Heart left ventricle (tissue), 16 donors: ENCODE measurements around the gene RRP1. TPM values are rescaled to one million over a fixed set of nuclear protein-coding genes. Genes with fewer than 3 reads are reported as not detected.

ENCODE experiments used
- ATAC-seq, 4 donors: fragments of 200-7000 bp; cut with Tn5 transposase; one replicate each; pipeline ENCODE4 v1.9.1; 2020 to 2022; ENCODE audit warnings: moderate library complexity in 4 of 4, mild to moderate bottlenecking in 3 of 4, moderate number of reproducible peaks in 1 of 4
- DNase-seq, 5 donors: peaks; one replicate each; pipeline ENCODE4 v3.0.0-alpha.2; 2020
- H3K27ac ChIP-seq, 12 donors: fragments of 200-600 bp; sonication (generic) in 4 of 12; one replicate each; pipeline versions ENCODE4 v1.5.0 to v1.8.0; 2016 to 2022; ENCODE audit warnings: mild to moderate bottlenecking in 2 of 12
- H3K27me3 ChIP-seq, 9 donors: fragments of 200-600 bp; sonication (generic) in 2 of 9; one replicate each; pipeline versions ENCODE4 v1.5.1 to v1.8.0; 2016 to 2022; ENCODE audit warnings: mild to moderate bottlenecking in 3 of 9
- H3K36me3 ChIP-seq, 9 donors: fragments of 200-600 bp; sonication (generic) in 2 of 9; one replicate each; pipeline versions ENCODE4 v1.5.0 to v1.8.0; 2018 to 2022; ENCODE audit warnings: mild to moderate bottlenecking in 2 of 9
- H3K4me1 ChIP-seq, 12 donors: fragments of 200-600 bp; sonication (generic) in 4 of 12; one replicate each; pipeline versions ENCODE4 v1.5.0 to v1.8.0; 2016 to 2022; ENCODE audit warnings: mild to moderate bottlenecking in 3 of 12
- H3K4me3 ChIP-seq, 12 donors: fragments of 200-600 bp; sonication (generic) in 4 of 12; one replicate each; pipeline versions ENCODE4 v1.5.0 to v1.8.0; 2017 to 2022; ENCODE audit warnings: mild to moderate bottlenecking in 9 of 12, moderate library complexity in 4 of 12
- H3K9me3 ChIP-seq, 12 donors: fragments of 200-600 bp; sonication (generic) in 4 of 12; one replicate each; pipeline versions ENCODE4 v1.5.0 to v1.8.0; 2016 to 2022; ENCODE audit warnings: mild to moderate bottlenecking in 1 of 12
- POLR2A ChIP-seq, 2 donors: fragments of 450-650 bp; IDR thresholded peaks; one replicate each; pipeline ENCODE4 v1.6.1; 2017; ENCODE audit warnings: antibody characterized with exemption in 2 of 2, mild to moderate bottlenecking in 2 of 2, moderate library complexity in 2 of 2
- WGBS, 4 donors: extraction: QIAGEN DNeasy Blood & Tissue Kit in 2 of 4; methylation state at CpG; one replicate each; pipeline versions ENCODE4 v1.1.5 to v1.1.7; 2013 to 2018; 5-methylcytosine and 5-hydroxymethylcytosine counted together
- intact Hi-C, 10 donors: fragments of 100-400 bp; cut with DNase I; formaldehyde crosslinking; loops; one replicate each; pipeline versions ENCODE4 v1.11.1 to v1.14.2; 2022
- polyA plus RNA-seq, 2 donors: library from polyadenylated mRNA; stranded (reverse); fragments of 200-250 nt; gene quantifications; one replicate each; pipeline ENCODE4 v1.2.3, GENCODE V29; 2013
- total RNA-seq, 9 donors: library from RNA; depleted of rRNA in 2 of 9; stranded (reverse); fragments of >200 nt in 2 of 9; fragmentation: NEBNext Ultra II Directional in 3 of 9; extraction: Animal tissue kit (Norgen Biotek cat#: 25700) in 3 of 9; gene quantifications; one replicate each; pipeline versions ENCODE4 v1.1.0 to v1.2.4, GENCODE V29; 2016 to 2023
- TF ChIP-seq, protein P1 (sequence below), 12 donors: fragments of 200-600 bp; sonication (generic) in 4 of 12; IDR thresholded peaks; one replicate each; pipeline versions ENCODE4 v1.5.0 to v1.8.0; 2018 to 2022; ENCODE audit warnings: antibody characterized with exemption in 12 of 12, mild to moderate bottlenecking in 5 of 12
- donor health status: ischemic (EF 13 %, LVEDD 7.1; RV severe dilation, severe dysfunction).
- donor health status: healthy with polysubstance abuse.
- donor health status: DM: no; HTN: yes; CAD: no.
- donor health status: DM: no; HTN: no; CAD: no.
- donor health status: ischemic (EF 25% LVEDD 6.9; RV normal size, moderate dysfunction).
- donor health status: ischemic (EF 25% LVEDD 5.7; RV mildly dilated, moderate dysfunction).
- donor health status: healthy.
- donor health status: DM: yes; HTN: yes; CAD: no.
- donor health status: ischemic (EF 35%, LVEDD 5.7; RV mildly dilated, moderate dysfunction).
- donor health status: nonischemic (EF 11% LVEDD 7.7; RV severe dilation, severe dysfunction).
- donor health status: DM: yes; HTN: yes; CAD: no.
- donor health status: PGD.
- donor health status: ischemic (EF 29% LVEDD 5.4; RV normal size, mild dysfunction).
- donor health status: nonischemic (EF 23%, LVEDD 6.1; RV moderate dilation, normal function).

RRP1 gene
- total and polyA plus RNA-seq, 11 donors, result 6.0 to 15.6 (median 9.8) TPM

DNA sequence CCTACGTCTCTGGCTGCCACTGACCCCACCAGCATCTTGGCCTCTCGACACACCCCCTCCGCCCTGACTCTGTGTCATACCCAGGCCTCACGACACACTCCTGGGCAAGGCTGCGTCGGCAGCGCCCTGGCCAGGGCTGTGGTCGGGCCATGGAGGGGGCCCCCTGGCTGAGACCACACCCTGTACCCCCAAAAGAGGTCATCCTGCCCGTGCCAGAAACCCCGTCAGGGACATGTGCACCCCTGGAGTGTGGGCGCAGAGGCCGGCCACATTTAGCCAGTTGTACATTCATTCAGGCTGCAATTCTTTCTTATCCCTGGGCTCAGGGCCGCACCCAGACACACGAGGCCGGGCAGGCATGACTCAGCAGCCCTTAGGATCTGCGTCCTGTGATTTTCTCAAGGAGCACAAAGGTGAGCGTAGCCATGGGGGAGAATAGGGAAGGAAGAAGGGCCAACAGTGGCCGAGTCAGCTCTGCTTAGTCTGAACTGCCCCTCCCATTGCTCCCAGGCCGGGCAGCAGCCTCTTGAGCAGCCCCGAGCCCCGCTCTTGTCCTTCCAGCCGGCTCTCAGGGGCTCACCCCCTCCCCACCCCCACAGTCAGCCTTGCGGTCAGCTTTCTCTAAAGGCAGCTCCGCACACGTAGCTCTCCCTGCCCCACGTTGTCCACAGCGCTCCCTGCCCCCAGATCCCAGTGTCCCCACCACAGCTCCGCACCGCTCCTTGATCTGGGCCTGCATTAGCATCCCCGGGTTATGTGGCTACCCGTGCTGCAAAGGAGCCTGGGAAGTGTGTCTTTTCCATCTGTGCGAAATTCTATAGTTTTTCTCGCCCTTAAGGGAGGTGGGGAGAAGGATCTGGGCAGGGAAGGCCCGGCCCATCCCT, 21.2 kb upstream of the RRP1 start:
- H3K27ac ChIP-seq, result peak overlapping the region in 1 of 12 donors; percentile 40
- intact Hi-C loops, result no loop called here
- ATAC-seq, result peak in 3 of 4 donors; percentile 37 to 52 (median 41)
- 58 to 73% (median 71%) methylated on average over 26 to 34 of the region's 34 CpGs for WGBS, 4 donors
- peaks cover 0 to 12% (median 1%) of the 10 kb centered on the region in 12 donors for H3K4me1 ChIP-seq
- no peak for DNase-seq
- H3K9me3 ChIP-seq, result peaks cover 0 to under 1% (median 0%) of the 10 kb centered on the region in 12 donors
- H3K36me3 ChIP-seq, result peaks cover 0 to 12% (median 5%) of the 10 kb centered on the region in 9 donors
- H3K4me3 ChIP-seq, result no peak overlapping the region
- no peak for TF ChIP-seq POLR2A (IDR thresholded peaks at IDR 0.05)
- TF ChIP-seq, protein P1, sequence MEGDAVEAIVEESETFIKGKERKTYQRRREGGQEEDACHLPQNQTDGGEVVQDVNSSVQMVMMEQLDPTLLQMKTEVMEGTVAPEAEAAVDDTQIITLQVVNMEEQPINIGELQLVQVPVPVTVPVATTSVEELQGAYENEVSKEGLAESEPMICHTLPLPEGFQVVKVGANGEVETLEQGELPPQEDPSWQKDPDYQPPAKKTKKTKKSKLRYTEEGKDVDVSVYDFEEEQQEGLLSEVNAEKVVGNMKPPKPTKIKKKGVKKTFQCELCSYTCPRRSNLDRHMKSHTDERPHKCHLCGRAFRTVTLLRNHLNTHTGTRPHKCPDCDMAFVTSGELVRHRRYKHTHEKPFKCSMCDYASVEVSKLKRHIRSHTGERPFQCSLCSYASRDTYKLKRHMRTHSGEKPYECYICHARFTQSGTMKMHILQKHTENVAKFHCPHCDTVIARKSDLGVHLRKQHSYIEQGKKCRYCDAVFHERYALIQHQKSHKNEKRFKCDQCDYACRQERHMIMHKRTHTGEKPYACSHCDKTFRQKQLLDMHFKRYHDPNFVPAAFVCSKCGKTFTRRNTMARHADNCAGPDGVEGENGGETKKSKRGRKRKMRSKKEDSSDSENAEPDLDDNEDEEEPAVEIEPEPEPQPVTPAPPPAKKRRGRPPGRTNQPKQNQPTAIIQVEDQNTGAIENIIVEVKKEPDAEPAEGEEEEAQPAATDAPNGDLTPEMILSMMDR (IDR thresholded peaks at IDR 0.05), result no peak
- no peaks in the 10 kb centered on the region for H3K27me3 ChIP-seq

DNA sequence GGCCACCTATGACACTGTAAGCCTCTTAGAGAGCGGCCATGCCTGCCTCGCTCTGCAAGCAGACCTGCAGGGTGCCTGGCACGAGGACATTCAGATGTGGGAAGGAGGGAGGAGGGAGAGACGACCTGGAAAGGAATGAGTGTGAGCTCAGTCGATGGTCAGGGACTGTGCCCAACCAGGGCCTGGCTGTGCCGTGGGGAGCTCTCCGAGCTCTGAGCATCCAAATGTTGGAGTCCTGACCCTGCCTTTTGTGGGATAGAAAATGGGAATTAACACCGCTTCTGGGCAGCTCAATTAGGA, 20.6 kb upstream of the RRP1 start:
- intact Hi-C loops, result no loop called here
- H3K27ac ChIP-seq, result no peak overlapping the region

DNA sequence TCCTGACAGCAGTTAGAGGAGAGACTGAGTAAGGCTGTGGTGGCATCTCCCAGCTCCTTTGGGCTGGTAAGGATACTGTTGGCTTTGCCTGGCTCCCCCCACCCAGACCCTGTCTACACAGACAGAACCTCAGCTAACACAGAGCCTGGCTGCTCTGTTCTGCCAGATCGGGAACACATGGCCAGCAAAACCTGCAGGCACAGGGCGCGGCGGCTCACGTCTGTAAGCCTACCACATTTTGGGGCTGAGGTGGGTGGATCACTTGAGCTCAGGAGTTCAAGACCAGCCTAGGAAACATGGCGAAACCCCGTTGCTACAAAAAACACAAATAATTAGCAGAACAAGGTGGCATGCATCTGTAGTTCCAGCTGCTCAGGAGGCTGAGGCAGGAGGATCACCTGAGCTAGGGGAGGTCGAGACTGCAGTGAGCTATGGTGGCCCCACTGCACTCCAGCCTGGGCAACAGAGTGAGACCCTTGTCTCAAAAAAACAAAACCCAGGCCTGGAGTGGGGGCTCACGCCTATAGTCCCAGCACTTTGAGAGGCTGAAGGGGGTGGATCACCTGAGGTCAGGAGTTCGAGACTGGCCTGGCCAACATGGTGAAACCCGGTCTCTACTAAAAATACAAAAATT, 19.9 kb upstream of the RRP1 start:
- Histone ChIP-seq H3K36me3 (peaks cover 0 to 20% (median 16%) of the 10 kb centered on the region in 9 donors), H3K27ac (no peak overlapping the region), H3K9me3 (no peaks in the 10 kb centered on the region), H3K4me3 (no peak overlapping the region), H3K27me3 (no peaks in the 10 kb centered on the region), H3K4me1 (peaks cover 0 to 20% (median 8%) of the 10 kb centered on the region in 12 donors)
- intact Hi-C loops, result no loop called here
- ATAC-seq (no peak), DNase-seq (no peak)
- WGBS, 4 donors, result 90 to 96% (median 93%) methylated on average over 11 of the region's 11 CpGs
- TF ChIP-seq, protein P1 (IDR thresholded peaks at IDR 0.05), result no peak
- TF ChIP-seq POLR2A (IDR thresholded peaks at IDR 0.05), result no peak

More for the DNA sequence above, 20.6 kb upstream of the RRP1 start:
- ATAC-seq, result no peak
- Histone ChIP-seq H3K9me3 (no peaks in the 10 kb centered on the region), H3K27me3 (no peaks in the 10 kb centered on the region), H3K4me1 (peaks cover 0 to 14% (median 2%) of the 10 kb centered on the region in 12 donors), H3K4me3 (no peak overlapping the region), H3K36me3 (peaks cover 0 to 14% (median 11%) of the 10 kb centered on the region in 9 donors)
- no peak for TF ChIP-seq POLR2A (IDR thresholded peaks at IDR 0.05)
- TF ChIP-seq, protein P1 (IDR thresholded peaks at IDR 0.05), result no peak
- no peak for DNase-seq
- 53 to 77% (median 75%) methylated on average over 7 to 8 of the region's 8 CpGs for WGBS, 4 donors

DNA sequence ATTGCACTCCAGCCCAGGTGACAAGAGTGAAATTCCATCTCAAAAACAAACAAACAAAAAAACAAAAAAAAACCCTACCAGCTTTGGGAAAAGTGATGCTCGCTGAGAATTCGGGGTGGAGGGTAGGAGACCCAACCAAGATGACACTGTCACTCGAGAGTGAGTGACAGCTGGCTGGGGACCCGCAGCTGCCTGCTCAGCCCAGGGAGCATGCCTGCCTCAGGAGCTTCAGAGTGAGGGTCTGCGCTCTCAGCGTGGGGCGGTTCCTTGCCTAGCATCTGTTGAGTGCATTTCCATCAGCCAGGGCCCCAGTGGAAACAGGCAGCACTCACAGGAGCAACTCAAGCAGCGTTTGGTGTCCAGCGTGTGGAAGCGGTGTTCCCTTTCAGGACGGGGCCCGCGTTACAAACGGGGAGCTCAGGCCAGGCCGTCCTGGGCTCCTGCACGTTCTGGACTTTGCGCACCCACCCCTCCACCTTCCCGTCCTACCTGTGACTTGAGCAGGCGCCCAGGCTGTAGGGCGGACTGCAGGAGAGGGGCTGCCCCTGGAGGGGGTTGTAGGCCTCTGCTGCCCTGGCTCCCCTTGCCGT, 19.2 kb upstream of the RRP1 start:
- DNase-seq, result no peak
- Histone ChIP-seq H3K9me3 (no peaks in the 10 kb centered on the region), H3K27ac (no peak overlapping the region), H3K4me3 (no peak overlapping the region), H3K4me1 (peaks cover 0 to 28% (median 13%) of the 10 kb centered on the region in 12 donors), H3K27me3 (no peaks in the 10 kb centered on the region), H3K36me3 (peaks cover 0 to 24% (median 18%) of the 10 kb centered on the region in 9 donors)
- no peak for ATAC-seq
- intact Hi-C loops, result loop anchor here in 2 of 10 donors (10.0 kb wide), 2 partner anchors 45 to 105 kb away; no protein-coding TSS in a partner anchor
- WGBS, 4 donors, result 84 to 92% (median 90%) methylated on average over 18 to 21 of the region's 21 CpGs
- TF ChIP-seq, protein P1 (IDR thresholded peaks at IDR 0.05), result no peak
- TF ChIP-seq POLR2A (IDR thresholded peaks at IDR 0.05), result no peak
